Testis (tissue), 3 donors: ENCODE results near the gene EDN2. TPM values are rescaled to one million over a fixed set of nuclear protein-coding genes. Genes with fewer than 3 reads are reported as not detected.

Experiments
- DNase-seq: peaks from one replicate; pipeline ENCODE4 v3.0.0-alpha.2; 2019
- H3K27ac ChIP-seq, 2 donors: fragments of 200-600 bp; sonication (generic); one replicate each; pipeline ENCODE4 v1.5.1; 2019
- H3K27me3 ChIP-seq: fragments of 200-600 bp; sonication (generic); one replicate; pipeline ENCODE4 v1.5.1; 2019
- H3K36me3 ChIP-seq: fragments of 200-600 bp; sonication (generic); one replicate; pipeline ENCODE4 v1.5.1; 2017; ENCODE audit warnings: low read depth; ENCODE audit errors: missing control alignments
- H3K4me1 ChIP-seq: fragments of 200-600 bp; sonication (generic); one replicate; pipeline ENCODE4 v1.5.1; 2019
- H3K4me3 ChIP-seq, 2 donors: fragments of 200-600 bp; sonication (generic); one replicate each; pipeline ENCODE4 v1.5.1; 2017 to 2019
- H3K9me3 ChIP-seq: fragments of 200-600 bp; sonication (generic); one replicate; pipeline ENCODE4 v1.5.1; 2017
- POLR2A ChIP-seq: fragments of 450-650 bp; IDR thresholded peaks from one replicate; pipeline ENCODE4 v1.6.1; 2017; ENCODE audit warnings: antibody characterized with exemption, mild to moderate bottlenecking, moderate library complexity
- WGBS, 2 donors: methylation state at CpG; one replicate each; pipeline ENCODE4 v1.1.5; 2018; 5-methylcytosine and 5-hydroxymethylcytosine counted together
- intact Hi-C: fragments of 100-400 bp; cut with DNase I; formaldehyde crosslinking; loops from one replicate; pipeline ENCODE4 v1.15.1; 2023; ENCODE audit warnings: low total_unique reads
- polyA plus RNA-seq: library from polyadenylated mRNA; stranded (reverse); fragments of 350-450 nt; fragmentation: Illumina TruSeq; extraction: RNeasy Lipid Tissue Mini Kit (QIAGEN cat#74804); gene quantifications from one replicate; pipeline ENCODE4 v1.2.3, GENCODE V29; 2014; ENCODE audit warnings: low read depth, low replicate concordance; ENCODE audit not compliant: insufficient read depth
- total RNA-seq, 2 donors: library from RNA; depleted of rRNA; stranded (reverse); fragments of >200 nt; gene quantifications; one replicate each; pipeline ENCODE4 v1.2.3, GENCODE V29; 2016
- TF ChIP-seq, protein P1 (sequence below), 3 experiments: fragments of 450-650 bp in 2 of 3; fragments of 200-600 bp in 1 of 3; sonication (generic) in 1 of 3; IDR thresholded peaks; one replicate each; pipeline ENCODE4 v1.5.1; 2016 to 2019; ENCODE audit warnings: antibody characterized with exemption in 3 of 3, mild to moderate bottlenecking in 2 of 3, moderate library complexity in 1 of 3

EDN2 gene
- total and polyA plus RNA-seq, 3 donors from 2014 or later, result not detected

DNA sequence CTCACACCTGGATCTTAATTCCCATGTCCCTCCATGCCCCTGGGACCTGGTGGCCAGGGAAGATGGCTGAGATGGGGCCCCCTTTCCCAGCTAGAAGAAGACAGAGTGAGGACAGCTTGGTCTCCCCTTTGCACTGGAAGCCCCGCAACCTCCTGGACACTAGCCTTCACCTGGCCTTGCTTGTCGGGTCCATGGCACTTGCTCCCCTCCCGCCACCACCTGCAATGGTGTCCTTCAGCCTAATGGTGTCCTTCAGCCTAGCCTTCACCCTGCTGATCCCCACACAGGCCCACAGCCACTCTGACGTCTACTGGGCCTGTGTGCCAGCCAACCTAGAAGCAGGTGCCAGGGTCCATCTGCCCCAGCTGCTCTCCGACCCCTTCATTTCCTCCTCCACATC is 45.9 kb upstream of the EDN2 start:
- TF ChIP-seq POLR2A, result no peak
- TF ChIP-seq, protein P1, sequence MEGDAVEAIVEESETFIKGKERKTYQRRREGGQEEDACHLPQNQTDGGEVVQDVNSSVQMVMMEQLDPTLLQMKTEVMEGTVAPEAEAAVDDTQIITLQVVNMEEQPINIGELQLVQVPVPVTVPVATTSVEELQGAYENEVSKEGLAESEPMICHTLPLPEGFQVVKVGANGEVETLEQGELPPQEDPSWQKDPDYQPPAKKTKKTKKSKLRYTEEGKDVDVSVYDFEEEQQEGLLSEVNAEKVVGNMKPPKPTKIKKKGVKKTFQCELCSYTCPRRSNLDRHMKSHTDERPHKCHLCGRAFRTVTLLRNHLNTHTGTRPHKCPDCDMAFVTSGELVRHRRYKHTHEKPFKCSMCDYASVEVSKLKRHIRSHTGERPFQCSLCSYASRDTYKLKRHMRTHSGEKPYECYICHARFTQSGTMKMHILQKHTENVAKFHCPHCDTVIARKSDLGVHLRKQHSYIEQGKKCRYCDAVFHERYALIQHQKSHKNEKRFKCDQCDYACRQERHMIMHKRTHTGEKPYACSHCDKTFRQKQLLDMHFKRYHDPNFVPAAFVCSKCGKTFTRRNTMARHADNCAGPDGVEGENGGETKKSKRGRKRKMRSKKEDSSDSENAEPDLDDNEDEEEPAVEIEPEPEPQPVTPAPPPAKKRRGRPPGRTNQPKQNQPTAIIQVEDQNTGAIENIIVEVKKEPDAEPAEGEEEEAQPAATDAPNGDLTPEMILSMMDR (IDR thresholded peaks at IDR 0.05), result no peak
- Histone ChIP-seq H3K27ac (no peak overlapping the region), H3K4me1 (no peaks in the 10 kb centered on the region), H3K27me3 (no peaks in the 10 kb centered on the region), H3K9me3 (no peaks in the 10 kb centered on the region), H3K36me3 (no peaks in the 10 kb centered on the region), H3K4me3 (no peak overlapping the region)
- intact Hi-C loops, result no loop called here
- DNase-seq, result no peak
- WGBS, 2 donors, result 77 to 90% methylated on average over 4 to 5 of the region's 5 CpGs

DNA sequence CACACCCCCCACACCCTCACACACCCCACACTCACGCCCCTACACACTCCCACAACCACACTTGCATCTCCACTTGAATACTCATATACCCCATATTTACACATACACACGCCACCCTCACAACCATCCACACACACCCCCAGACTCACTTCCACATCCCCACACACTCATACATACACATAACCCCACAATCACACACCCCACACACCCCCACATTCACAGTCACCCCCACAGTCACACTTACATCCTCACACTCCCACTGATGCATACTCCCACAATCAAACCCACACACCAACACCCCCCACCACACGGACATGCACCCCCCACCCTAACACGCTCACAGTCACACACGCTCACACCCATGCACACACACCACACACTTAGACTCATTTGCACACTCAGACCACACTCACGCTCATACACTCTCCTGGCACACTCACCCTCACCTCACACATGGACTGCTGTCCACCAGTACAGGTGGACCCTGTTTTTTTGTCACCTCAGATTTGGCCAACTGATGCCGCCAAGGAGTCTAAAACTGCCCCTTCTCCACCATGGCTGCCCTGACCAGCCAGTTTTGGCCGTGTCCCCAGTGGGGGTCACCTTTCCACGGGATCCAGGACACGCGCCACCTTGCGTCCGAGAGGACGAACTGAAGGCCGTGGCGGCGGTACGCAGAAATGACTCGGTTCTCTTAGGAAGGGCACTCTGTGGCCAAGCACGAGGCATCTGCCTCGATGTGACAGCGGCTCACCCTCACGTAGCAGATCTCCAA is 45.3 kb upstream of the EDN2 start:
- intact Hi-C loops, result no loop called here
- 80 to 85% methylated on average over 21 to 23 of the region's 23 CpGs for WGBS, 2 donors
- no peaks in the 10 kb centered on the region for H3K27me3 ChIP-seq
- H3K27ac ChIP-seq, result no peak overlapping the region
- no peak overlapping the region for H3K4me3 ChIP-seq
- no peak for DNase-seq
- TF ChIP-seq POLR2A, result no peak
- TF ChIP-seq, protein P1 (IDR thresholded peaks at IDR 0.05), result no peak
- H3K9me3 ChIP-seq, result no peaks in the 10 kb centered on the region
- no peaks in the 10 kb centered on the region for H3K36me3 ChIP-seq
- H3K4me1 ChIP-seq, result no peaks in the 10 kb centered on the region

DNA sequence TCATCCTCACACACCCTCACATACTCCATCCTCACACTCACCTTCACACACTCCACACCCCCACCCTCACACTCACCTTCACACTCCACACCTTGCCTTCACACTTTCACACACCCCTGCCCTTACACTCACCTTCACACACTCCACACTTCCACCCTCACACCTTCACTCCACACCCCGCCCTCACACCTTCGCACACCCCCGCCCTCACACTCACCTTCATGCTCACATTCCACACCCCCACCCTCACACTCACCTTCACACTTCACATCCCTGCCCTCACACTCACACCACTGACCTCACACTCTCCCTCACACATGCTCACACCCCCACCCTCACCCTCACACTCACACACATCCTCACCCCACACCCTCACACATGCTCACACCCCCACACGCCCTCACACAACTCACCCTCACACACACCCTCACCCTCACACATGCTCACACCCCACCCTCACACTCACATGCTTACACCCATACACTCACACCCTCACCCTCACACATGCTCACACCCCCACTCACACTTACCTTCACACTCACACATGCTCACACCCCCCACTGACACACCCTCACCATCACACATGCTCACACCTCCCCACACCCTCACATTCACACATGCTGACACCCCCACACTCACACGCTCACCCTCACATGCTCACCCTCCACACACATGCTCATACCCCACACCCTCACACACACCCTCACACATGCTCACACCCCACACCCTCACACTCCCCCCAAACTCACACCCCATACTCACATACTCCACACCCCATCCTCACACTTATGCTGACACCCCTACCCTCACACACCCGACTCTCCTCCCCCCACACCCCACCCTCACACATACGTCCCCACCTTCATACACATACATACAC is 44.5 kb upstream of the EDN2 start:
- intact Hi-C loops, result no loop called here
- DNase-seq, result no peak
- no peak overlapping the region for H3K27ac ChIP-seq
- H3K4me1 ChIP-seq, result no peaks in the 10 kb centered on the region
- H3K27me3 ChIP-seq, result no peaks in the 10 kb centered on the region
- no peaks in the 10 kb centered on the region for H3K36me3 ChIP-seq
- H3K4me3 ChIP-seq, result no peak overlapping the region
- no peaks in the 10 kb centered on the region for H3K9me3 ChIP-seq
- WGBS, 2 donors, result 55 to 72% methylated on average over 7 of the region's 7 CpGs
- TF ChIP-seq, protein P1 (IDR thresholded peaks at IDR 0.05), result no peak
- TF ChIP-seq POLR2A, result no peak

GRCh38 chr1:41528106-41528505 is 43.6 kb upstream of the EDN2 start:
- intact Hi-C loops, result no loop called here
- no peak for TF ChIP-seq POLR2A
- TF ChIP-seq, protein P1 (IDR thresholded peaks at IDR 0.05), result no peak
- Histone ChIP-seq H3K9me3 (no peaks in the 10 kb centered on the region), H3K27ac (no peak overlapping the region), H3K4me1 (no peaks in the 10 kb centered on the region), H3K4me3 (no peak overlapping the region), H3K36me3 (no peaks in the 10 kb centered on the region), H3K27me3 (no peaks in the 10 kb centered on the region)
- DNase-seq, result no peak
- 72 to 77% methylated on average over 3 of the region's 3 CpGs for WGBS, 2 donors
